GM12864 (cell line): ENCODE results near the gene KIF26B.

Experiments used
- DNase-seq: peaks from one replicate; pipeline ENCODE4 v3.0.0-alpha.2; 2011; ENCODE audit warnings: low read depth
- H3K4me3 ChIP-seq: 2 replicates; pipeline ENCODE4 v1.5.1; 2011; ENCODE audit warnings: mild to moderate bottlenecking, low read depth, low read length, control low read depth
- CTCF ChIP-seq: IDR thresholded peaks from 2 replicates; pipeline ENCODE4 v1.5.1; 2011; ENCODE audit warnings: low read depth, mild to moderate bottlenecking, moderate library complexity, low read length, control low read depth, inconsistent platforms; ENCODE audit errors: missing control alignments

Gene KIF26B

GRCh38 chr1:245575710-245576109 lies 420.9 kb downstream of the KIF26B start:
- DNase-seq = no peak
- H3K4me3 ChIP-seq = no peak overlapping the region
- TF ChIP-seq CTCF = no peak

GRCh38 chr1:245576323-245576722 lies 421.5 kb downstream of the KIF26B start:
- H3K4me3 ChIP-seq = no peak overlapping the region
- no peak for DNase-seq
- no peak for TF ChIP-seq CTCF

GRCh38 chr1:245577191-245578157 lies 422.7 kb downstream of the KIF26B start:
- DNase-seq = no peak
- no peak overlapping the region for H3K4me3 ChIP-seq
- no peak for TF ChIP-seq CTCF

- H3K4me3 ChIP-seq = no peak overlapping the region
- DNase-seq = no peak
- no peak for TF ChIP-seq CTCF
Measured at GRCh38 chr1:245578308-245578707, 423.5 kb downstream of the KIF26B start.

GRCh38 chr1:245578771-245579170 lies 424.0 kb downstream of the KIF26B start:
- no peak overlapping the region for H3K4me3 ChIP-seq
- TF ChIP-seq CTCF = no peak
- no peak for DNase-seq

GRCh38 chr1:245579881-245580280 lies 425.1 kb downstream of the KIF26B start:
- H3K4me3 ChIP-seq = no peak overlapping the region
- TF ChIP-seq CTCF = no peak
- no peak for DNase-seq

GRCh38 chr1:245580651-245581050 lies 425.9 kb downstream of the KIF26B start:
- H3K4me3 ChIP-seq = no peak overlapping the region
- no peak for DNase-seq
- no peak for TF ChIP-seq CTCF
